Measurements from ENCODE around the gene INPP4A. TPM values are rescaled to one million over a fixed set of nuclear protein-coding genes. Genes with fewer than 3 reads are reported as not detected.
A peak's percentile ranks its signal among the peaks of the same experiment; 100 is the strongest.

The INPP4A gene
- total and polyA plus RNA-seq, 2 of the 13 experiments (the other 11 are each of a cell fraction or from before 2014, with no cell fraction given) = 10.1 to 10.9 TPM

- TF ChIP-seq ZNF713 (CRISPR knock-in tag; IDR thresholded peaks at IDR 0.05) (no peak), BHLHE40 (IDR thresholded peaks at IDR 0.05; ENCODE audit: low read length) (no peak), ZNF629 (CRISPR knock-in tag; conservative IDR thresholded peaks at IDR 0.05) (peak; percentile 84), AKAP8 (CRISPR knock-in tag; IDR thresholded peaks at IDR 0.05) (no peak), ARID4A (CRISPR knock-in tag; IDR thresholded peaks at IDR 0.05; ENCODE audit: borderline replicate concordance) (peak; percentile 72), KAT8 (CRISPR knock-in tag; IDR thresholded peaks at IDR 0.05) (peak; percentile 89), ZSCAN20 (CRISPR knock-in tag; IDR thresholded peaks at IDR 0.05; ENCODE audit: borderline replicate concordance) (no peak), MXD1 (CRISPR knock-in tag; IDR thresholded peaks at IDR 0.05) (peak; percentile 65; the same call in 1 of the 2 replicates), ARNT2 (CRISPR knock-in tag; IDR thresholded peaks at IDR 0.05; ENCODE audit: low read depth) (no peak), NAIF1 (CRISPR knock-in tag; IDR thresholded peaks at IDR 0.05; ENCODE audit: borderline replicate concordance) (no peak), SRF (IDR thresholded peaks at IDR 0.05; ENCODE audit: low read depth, low read length) (no peak), ZFP62 (CRISPR knock-in tag; IDR thresholded peaks at IDR 0.05) (no peak), ZNF879 (CRISPR knock-in tag; IDR thresholded peaks at IDR 0.05) (peak; percentile 71; the same call in 1 of the 2 replicates), RCOR2 (CRISPR knock-in tag; IDR thresholded peaks at IDR 0.05) (peak; percentile 76; the same call in 1 of the 2 replicates)
- TF ChIP-seq, protein P1, sequence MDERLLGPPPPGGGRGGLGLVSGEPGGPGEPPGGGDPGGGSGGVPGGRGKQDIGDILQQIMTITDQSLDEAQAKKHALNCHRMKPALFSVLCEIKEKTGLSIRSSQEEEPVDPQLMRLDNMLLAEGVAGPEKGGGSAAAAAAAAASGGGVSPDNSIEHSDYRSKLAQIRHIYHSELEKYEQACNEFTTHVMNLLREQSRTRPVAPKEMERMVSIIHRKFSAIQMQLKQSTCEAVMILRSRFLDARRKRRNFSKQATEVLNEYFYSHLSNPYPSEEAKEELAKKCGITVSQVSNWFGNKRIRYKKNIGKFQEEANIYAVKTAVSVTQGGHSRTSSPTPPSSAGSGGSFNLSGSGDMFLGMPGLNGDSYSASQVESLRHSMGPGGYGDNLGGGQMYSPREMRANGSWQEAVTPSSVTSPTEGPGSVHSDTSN (CRISPR knock-in tag; IDR thresholded peaks at IDR 0.05) = no peak
- TF ChIP-seq, protein P2, sequence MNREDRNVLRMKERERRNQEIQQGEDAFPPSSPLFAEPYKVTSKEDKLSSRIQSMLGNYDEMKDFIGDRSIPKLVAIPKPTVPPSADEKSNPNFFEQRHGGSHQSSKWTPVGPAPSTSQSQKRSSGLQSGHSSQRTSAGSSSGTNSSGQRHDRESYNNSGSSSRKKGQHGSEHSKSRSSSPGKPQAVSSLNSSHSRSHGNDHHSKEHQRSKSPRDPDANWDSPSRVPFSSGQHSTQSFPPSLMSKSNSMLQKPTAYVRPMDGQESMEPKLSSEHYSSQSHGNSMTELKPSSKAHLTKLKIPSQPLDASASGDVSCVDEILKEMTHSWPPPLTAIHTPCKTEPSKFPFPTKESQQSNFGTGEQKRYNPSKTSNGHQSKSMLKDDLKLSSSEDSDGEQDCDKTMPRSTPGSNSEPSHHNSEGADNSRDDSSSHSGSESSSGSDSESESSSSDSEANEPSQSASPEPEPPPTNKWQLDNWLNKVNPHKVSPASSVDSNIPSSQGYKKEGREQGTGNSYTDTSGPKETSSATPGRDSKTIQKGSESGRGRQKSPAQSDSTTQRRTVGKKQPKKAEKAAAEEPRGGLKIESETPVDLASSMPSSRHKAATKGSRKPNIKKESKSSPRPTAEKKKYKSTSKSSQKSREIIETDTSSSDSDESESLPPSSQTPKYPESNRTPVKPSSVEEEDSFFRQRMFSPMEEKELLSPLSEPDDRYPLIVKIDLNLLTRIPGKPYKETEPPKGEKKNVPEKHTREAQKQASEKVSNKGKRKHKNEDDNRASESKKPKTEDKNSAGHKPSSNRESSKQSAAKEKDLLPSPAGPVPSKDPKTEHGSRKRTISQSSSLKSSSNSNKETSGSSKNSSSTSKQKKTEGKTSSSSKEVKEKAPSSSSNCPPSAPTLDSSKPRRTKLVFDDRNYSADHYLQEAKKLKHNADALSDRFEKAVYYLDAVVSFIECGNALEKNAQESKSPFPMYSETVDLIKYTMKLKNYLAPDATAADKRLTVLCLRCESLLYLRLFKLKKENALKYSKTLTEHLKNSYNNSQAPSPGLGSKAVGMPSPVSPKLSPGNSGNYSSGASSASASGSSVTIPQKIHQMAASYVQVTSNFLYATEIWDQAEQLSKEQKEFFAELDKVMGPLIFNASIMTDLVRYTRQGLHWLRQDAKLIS (CRISPR knock-in tag; IDR thresholded peaks at IDR 0.05) = no peak
Observed at GRCh38 chr2:98583816-98584618, 139.4 kb downstream of the INPP4A start (continued).
